GM23248 (cell line): ENCODE measurements around the gene SEMA7A.

ENCODE experiments used
- EZH2 ChIP-seq: fragments of 200-600 bp; sonication (generic); IDR thresholded peaks from 2 replicates; pipeline ENCODE4 v1.6.1; 2018; ENCODE audit warnings: antibody characterized with exemption, mild to moderate bottlenecking; ENCODE audit not compliant: insufficient read depth, poor library complexity, severe bottlenecking
- EZH2phosphoT487 ChIP-seq: fragments of 200-600 bp; sonication (generic); IDR thresholded peaks from 2 replicates; pipeline ENCODE4 v1.6.1; 2018; ENCODE audit warnings: antibody characterized with exemption, moderate library complexity, mild to moderate bottlenecking, low read depth; ENCODE audit not compliant: insufficient read depth

GRCh38 chr15:74424901-74425528, 8.7 kb downstream of the SEMA7A start:
- no peak for TF ChIP-seq EZH2phosphoT487
- TF ChIP-seq EZH2, result no peak
